ENCODE results near the gene UCK1.

DNA sequence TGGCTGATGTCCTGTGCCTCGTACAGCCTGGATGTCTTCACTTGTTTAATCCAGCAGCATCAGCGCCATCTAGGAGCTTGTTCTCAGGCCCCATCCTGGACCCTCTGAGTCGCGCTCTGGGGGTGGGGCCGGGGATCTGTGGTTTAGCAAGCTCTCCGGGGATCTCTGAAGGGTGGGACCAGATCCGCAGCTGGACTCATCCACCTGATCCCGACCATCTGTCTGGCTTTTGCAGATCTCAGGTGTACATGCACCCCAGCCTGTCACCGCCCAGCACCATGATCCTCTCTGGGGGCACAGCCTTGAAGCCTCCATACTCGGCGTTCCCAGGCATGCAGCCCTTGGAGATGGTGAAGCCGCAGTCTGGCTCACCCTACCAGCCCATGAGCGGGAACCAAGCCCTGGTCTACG, 43.4 kb downstream of the UCK1 start:
- TF ChIP-seq CTCF (conservative IDR thresholded peaks at IDR 0.05 in 1 of 2, IDR thresholded peaks at IDR 0.05 in 1 of 2; ENCODE audit: extremely low read depth in 1 of 2, insufficient read depth in 1 of 2, low read depth in 1 of 2, low read length in 2 of 2) (no peak), EZH2 (IDR thresholded peaks at IDR 0.05; ENCODE audit: borderline replicate concordance, low read length) (no peak)

Data from mammary epithelial cell (primary cell).